GM19023 (cell line): Measurements from ENCODE around the gene NDUFS8.

Experiments used
- ATAC-seq: cut with Tn5 transposase; IDR thresholded peaks from one replicate; pipeline ENCODE4 v1.9.1; 2021; ENCODE audit warnings: mild to moderate bottlenecking, moderate library complexity; ENCODE audit not compliant: unreplicated experiment

The NDUFS8 gene

DNA sequence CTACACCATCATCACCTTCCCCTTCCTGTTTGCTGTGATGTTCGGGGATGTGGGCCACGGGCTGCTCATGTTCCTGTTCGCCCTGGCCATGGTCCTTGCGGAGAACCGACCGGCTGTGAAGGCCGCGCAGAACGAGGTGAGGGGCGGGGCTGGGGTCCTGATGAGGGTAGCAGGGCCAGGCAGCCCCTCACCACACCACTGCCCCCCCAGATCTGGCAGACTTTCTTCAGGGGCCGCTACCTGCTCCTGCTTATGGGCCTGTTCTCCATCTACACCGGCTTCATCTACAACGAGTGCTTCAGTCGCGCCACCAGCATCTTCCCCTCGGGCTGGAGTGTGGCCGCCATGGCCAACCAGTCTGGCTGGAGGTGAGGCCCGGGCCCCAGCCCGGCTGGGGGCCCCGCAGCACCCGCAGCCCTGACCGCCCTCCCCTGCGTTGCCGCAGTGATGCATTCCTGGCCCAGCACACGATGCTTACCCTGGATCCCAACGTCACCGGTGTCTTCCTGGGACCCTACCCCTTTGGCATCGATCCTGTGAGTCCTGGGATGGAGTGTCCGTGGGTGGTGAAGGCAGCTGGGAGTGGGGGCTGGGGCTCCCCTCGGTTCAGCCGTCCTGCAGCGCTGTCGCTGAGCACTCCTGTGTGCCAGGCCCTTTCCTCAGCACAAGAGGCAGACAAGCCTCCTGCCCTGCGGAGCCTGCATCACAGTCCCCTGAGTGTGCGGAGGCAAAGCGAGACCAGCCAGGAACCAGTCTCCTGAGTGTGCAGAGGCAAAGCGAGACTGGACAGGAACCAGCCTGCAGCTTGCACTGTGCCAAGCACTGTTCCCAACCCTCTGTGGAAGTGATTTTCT lies 17.2 kb downstream of the NDUFS8 start:
- ATAC-seq = no peak

DNA sequence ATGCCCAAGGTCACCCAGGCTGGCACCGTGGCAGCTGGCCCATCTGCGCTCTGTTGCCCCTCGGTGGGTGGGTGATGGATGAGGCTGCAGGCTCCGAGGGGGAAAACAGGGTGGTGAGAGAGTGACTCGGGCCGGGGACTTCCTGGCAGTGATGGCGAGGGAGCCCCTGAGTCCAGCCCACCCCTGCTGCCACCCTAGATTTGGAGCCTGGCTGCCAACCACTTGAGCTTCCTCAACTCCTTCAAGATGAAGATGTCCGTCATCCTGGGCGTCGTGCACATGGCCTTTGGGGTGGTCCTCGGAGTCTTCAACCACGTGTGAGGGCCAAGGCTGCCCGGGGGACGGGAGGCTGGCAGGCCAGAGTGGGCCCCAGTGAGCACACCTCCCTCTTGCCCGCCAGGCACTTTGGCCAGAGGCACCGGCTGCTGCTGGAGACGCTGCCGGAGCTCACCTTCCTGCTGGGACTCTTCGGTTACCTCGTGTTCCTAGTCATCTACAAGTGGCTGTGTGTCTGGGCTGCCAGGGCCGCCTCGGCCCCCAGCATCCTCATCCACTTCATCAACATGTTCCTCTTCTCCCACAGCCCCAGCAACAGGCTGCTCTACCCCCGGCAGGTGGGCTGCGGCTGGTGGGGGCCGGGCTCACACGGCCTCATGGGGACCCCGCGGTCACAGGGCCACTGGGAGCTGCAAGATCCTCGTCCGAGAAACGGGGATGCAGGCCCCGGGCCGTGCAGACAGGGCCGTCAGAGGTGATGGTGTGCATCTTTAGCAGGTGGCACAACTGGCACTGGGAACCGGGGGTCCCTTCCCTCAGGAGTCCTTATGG lies 18.4 kb downstream of the NDUFS8 start:
- ATAC-seq = no peak

DNA sequence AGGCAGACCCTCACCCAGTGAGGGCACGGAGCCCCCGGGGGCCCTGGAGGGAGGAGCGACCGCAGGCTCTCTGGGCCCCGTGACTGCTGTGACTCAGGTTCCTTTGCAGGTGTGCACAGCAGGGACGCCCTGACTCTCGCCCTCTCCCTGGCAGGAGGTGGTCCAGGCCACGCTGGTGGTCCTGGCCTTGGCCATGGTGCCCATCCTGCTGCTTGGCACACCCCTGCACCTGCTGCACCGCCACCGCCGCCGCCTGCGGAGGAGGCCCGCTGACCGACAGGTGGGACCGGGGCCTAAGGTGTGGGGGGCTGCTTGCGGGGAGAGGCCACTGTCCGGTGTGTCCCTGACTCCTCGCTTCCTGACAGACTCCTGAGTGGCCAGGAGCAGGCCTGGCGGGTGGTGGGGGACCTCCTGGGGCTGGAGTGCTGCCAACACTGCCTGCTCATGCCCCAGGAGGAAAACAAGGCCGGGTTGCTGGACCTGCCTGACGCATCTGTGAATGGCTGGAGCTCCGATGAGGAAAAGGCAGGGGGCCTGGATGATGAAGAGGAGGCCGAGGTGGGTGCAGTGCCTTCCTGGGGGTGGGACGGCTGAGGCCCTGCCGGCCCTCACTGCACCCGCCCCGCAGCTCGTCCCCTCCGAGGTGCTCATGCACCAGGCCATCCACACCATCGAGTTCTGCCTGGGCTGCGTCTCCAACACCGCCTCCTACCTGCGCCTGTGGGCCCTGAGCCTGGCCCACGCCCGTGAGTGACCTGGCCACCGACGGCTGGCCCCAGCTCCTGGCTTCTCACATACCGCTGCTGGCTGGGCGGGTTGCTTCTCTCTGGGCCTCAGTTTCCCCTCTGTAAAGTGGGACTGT lies 19.3 kb downstream of the NDUFS8 start:
- no peak for ATAC-seq

DNA sequence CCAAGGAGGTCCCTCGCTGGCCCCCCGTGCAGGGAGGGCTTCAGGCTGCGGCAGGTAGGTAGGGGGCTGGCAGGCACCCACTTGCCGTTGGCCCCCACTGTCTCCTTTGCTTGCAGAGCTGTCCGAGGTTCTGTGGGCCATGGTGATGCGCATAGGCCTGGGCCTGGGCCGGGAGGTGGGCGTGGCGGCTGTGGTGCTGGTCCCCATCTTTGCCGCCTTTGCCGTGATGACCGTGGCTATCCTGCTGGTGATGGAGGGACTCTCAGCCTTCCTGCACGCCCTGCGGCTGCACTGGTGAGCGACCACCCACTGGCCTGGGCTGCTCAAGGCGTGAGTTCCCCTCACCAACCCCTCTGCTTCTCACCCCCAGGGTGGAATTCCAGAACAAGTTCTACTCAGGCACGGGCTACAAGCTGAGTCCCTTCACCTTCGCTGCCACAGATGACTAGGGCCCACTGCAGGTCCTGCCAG lies 19.9 kb downstream of the NDUFS8 start:
- no peak for ATAC-seq

DNA sequence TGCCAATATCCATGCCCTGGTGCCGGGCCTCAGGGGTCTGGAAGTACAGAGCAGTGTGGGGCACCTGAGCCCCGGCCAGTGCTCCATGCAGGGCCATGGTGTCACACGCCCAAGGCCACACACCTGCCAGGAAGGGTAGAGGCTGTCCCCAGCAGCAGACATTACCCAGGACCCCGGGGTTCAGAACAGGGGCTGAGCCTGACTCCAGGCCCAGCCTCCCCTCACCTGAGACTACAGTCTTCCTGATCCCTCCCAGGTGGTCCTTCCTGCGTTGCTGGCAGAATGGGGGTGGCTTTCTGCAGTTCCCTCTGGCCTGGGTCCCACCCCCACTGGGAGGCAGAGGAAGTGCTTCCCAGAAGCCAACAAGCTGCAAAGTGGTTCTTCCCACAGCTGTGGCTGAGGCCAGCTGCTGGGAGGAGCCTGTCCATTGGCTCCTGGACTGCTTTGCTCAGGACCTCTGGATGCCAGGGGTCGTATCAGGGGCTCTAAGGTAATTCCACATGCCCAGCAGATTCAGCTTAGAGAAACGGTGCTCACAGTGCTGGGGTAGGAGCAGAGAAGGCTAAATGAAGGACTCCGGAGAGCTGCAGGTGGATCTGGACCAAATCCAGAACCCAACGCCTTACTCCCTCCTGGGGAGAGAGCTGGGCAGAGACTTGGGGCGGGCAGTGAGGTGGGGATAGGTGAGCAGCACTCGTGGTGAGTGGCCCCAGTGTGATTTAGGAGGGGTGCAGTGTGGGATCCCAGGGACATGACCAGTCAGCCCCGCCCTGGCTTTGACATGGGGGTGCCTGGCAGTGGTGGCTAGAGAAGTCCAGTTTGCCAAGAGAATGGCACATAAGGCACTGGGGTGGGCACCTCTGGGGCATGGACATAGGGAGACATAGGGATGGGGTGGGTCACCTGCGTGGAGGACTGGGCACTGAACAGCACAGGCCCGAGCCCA lies 21.0 kb downstream of the NDUFS8 start:
- ATAC-seq = no peak

DNA sequence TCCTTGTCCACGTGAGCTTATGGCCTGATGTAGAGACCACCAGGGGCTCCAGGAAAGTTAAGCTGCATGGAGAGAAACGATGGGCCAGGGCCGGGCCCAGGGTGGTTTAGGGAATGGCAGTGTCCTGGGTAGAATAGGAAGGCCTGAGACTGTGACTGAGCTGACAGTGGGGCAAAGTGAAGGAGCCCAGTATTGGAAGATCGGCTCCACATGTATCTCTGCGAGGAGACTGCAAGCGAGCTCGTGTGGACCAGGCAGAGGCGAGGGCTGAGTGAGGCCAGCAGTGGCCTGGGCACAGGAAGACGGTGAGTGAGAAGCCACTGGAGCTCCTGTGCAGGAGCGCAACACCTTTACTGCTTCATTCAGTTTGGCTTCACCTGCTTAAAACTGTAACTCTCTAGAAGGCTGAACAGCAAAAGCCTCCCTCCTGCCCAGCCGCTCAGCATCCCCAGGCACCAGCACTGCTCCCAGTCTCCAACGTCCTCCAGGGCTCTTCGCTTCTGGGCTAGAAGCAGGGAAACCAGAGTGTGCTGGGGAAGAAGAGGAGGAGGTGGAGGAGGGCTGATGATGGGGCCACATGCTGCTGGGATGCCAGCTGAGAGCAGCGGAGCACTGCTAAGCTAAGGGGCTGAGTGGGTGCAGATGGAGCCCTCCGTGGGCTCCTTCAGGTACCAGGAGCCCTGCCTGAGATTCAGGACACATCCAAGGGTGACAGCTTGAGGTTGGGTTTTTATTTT lies 21.8 kb downstream of the NDUFS8 start:
- ATAC-seq = no peak

DNA sequence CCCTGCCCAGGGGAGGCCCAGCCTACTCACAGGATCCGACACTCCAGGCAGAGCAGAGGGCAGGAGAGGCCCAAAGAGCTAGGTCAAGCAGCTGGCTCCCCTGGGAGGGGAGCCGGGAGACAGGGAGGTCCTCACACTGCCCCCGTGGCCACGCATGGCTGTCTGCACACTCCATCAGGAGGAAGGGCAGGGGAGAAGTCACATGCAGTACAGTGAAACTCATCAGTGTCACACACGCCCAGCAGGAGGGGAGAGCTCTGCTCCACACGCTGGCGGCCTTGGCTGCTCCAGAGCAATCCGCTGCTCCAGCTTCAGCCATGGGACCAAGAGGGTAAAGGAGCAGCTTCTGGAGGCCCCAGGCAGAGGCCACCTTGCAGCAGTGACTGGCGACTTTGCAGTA lies 22.6 kb downstream of the NDUFS8 start:
- ATAC-seq = no peak

DNA sequence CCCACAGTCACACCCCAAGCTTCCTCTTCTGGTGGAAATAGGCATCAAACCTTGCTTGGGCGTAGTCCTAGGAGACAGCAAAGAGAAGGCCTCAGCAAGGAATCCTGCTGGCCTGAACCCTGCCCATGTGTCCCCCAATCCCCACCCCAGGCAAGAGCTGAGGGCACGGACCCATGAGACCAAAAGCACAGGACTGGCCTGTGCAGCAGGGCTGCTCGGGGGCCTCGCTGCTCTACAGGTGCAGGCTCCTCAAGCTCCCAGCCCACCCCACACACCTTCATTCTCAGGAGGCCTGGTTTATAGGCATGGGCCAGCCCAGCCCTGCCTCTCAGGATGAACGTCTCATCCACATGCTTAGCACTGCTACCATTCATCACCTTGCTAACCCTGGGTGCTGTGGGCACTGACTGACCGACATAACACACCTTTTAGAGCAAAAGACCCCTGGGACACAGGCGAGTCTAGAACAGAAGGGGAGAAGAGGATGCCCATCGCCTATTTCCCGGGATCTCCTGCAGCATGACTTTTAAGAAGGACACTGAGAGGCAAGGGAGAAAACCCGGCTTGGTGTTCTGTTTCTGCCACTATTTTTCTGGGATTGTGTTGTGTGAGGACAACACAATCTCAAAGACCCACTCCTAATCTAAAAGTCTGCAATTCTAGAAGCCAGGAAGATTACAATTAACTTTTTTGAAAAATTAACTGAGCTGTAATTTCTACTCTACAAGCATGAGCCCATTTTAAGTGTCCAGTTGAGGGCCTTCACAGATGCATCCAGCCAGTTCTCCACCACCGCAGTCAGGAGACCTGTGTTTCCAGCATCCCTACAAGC lies 23.7 kb downstream of the NDUFS8 start:
- no peak for ATAC-seq

DNA sequence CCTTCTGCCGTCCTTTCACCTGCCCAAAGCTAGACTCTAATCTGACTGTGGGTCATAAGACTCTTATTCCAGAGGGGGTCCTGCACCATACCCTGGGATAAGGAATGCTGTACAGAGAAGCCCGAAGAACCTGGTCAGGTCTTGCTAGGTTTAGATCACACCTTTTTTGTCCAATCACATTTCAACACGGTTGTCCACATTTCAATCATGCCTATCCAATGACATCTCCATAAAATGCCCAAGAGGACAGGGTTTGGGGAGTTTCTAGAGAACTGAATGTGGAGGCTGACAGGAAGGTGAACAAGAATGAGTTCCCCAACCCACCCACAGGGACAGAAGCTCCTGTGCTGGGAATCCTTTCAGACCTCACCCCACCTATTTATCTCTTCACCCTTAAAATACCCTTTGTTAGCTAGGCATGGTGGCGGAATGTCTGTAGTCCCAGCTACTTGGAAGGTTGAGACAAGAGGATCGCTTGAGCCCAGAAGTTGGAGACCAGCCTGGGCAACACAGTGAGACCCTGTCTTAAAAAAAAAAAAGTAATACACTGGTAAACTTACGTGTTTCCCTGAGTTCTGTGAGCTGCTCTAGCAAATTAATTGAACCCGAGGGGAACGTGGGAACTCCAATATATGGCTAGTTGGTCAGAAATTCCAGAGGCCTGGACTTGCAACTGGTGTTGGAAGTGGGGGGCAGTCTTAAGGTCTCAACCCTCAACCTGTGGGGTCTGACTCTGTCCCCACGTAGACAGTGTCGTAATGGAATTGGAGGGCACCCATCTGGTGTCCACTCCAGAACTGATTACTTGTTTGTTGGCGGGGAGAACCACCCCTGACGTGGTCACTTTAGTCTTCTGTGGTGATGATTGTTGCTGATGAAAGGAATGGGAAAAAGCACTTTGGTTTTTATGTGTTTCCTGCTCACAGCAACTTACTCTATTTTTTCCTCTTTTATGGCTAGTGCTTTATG lies 26.1 kb downstream of the NDUFS8 start:
- ATAC-seq = no peak

DNA sequence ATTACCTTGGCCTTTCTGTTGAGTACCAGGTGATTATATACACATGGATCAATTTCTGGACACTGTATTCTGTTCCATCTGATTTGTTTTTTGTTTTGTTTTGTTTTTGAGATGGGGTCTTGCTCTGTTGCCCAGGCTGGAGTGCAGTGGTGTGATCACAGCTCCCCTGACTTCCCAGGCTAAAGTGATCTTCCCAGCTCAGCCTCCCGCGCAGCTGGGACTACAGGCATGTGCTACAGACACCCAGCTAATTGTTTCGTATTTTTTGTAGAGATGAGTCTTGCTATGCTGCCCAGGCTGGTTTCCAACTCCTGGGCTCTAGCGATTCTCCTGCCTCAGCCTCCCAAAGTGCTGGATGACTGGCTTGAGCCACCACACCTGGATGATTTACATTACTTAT lies 27.3 kb downstream of the NDUFS8 start:
- no peak for ATAC-seq

DNA sequence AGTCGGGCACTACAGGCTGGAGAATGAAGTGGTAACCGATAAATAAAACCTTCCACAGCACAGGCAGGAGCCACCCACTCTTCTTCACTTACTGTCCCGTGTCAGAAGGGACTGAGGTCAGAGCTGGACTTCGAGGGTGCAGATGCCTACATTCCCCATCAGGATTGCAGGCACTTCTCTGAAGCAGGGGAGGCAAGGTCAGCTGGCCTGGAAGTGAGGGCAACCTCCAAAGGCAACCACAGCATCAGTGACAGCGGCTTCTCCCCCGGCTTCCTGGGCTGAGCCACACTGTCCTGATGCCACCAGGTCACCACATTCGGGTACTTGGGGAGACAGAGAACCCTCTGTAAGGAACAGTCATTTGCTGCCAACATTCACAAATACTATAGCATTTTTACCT lies 31.0 kb downstream of the NDUFS8 start:
- ATAC-seq = no peak

DNA sequence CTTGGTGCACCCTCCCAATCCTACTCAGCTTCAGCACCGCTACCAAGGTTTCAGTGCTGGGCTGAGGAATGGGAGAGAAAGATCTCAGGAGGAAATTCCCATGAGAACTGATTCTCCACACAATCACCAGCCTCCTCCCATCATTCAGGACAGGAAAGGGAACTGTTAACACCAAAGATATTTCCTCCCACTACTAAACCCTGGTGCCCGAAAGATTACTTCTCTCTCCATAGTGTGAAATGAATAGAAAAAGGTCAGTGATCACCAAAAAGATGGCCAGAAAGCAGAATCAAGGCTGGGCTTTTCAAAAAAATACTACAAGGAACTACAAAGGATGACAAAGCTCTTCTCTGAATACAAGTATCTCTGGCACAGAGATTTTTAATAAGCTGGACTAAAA lies 34.4 kb downstream of the NDUFS8 start:
- ATAC-seq = no peak

DNA sequence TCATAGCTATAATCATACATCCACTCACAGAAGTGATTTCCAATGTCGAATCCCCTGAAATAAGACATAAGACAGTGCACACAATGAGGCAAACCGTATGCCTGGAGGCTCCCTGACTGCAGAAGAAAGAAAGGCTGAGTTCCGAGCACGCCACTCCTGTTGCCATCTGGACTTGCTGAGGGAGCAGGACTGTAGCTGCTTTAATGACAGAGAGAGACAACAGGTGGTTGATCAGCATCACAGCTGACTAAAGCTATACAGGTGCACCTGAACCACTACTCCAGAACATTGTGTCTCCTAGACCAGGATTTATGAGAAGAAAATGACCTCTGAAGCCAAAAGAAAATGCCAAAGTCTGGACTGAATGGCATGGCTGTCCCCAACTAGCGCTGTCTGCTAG lies 35.4 kb downstream of the NDUFS8 start:
- no peak for ATAC-seq

DNA sequence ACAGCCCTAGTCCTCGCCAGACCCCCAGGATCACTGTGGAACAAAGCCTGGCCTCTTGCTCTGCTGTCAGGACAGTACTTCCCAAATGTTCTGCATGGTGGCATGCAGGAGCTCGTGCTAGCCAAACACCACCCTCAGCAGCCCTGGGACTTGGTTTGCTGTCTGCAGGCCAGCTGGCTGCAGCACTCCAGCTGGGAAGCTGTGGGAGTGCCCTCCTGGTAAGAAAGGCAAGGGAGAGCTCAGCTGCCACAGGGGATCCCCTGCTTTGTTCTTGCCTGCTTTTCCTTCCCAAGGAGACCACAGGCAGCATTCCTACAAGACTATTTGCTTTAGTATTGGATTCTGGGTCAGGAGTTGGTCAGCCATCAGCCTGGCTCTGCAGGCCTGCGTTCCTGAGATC lies 36.3 kb downstream of the NDUFS8 start:
- no peak for ATAC-seq

DNA sequence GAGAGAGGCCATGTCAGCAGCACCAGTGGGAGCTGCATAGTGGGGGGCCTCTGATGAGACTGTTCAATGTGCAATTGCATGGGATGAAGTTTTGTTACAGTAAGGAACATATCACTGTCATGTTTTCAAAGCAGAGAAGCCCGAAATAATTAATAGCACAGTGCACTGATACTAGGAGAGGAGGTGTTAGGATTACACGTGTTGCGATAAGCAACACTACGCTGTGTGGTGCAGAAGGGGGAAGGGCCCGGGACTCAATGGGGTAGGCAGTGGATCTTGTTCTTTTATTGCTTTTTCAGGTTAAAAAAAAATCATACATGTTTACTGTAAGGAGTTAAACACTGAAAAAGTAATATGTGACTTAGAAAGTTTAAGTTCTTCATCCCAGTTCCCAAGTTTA lies 37.5 kb downstream of the NDUFS8 start:
- no peak for ATAC-seq

DNA sequence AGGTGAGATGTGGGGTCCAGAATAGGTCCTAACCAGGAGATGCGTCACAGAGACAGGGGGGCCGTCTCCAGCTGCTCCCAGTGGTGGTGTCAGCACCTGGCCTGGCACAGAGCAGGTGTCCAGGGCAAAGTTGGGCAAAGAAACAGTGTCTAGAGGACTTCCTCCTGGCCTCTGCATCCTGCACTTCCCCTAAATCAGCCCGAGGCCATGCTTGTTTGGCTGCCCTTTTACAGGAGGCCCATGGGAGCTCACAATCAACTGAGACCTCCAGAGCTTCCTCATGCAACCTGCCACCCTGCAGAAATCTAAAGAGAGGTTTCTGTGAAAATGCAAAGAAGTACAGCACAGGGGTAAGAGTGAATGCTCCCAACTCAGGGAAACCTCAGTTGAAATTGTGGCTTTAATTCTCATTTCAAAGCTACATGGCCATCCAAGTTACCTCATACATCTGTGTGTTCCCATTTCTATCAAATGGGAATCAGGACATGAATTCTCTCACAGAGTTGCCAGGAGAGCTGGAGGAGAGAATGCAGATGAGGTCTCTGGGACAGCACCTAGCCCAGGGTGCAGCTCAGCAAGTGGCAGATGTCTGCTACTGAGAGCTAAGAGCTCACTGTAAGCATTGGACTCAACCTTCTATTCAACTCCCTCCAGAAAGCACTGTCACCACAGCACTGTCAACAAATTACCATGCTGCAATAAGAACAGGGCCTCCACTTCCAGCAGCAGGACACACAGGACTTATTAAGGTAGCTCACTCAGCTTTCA lies 41.0 kb downstream of the NDUFS8 start:
- ATAC-seq = no peak
